ENCODE measurements around the gene PTGS2.
"Not testable (repeated sequence)": the region's sequence is repeated elsewhere in the genome, so short reads cannot be mapped to it uniquely, and the experiment has no call there.

PTGS2 gene

GRCh38 chr1:186657481-186657880 lies 22.7 kb downstream of the PTGS2 start:
- ChIA-PET CTCF (no interaction called here), POLR2A (no interaction called here)
- no peak for DNase-seq
- Histone ChIP-seq H3K4me3 (ENCODE audit: control insufficient read depth in 1 of 7, extremely low read depth in 1 of 7, insufficient read depth in 4 of 7, low read depth in 2 of 7, low read length in 6 of 7) (no peak overlapping the region), H3K9me3 (ENCODE audit: control extremely low read depth in 1 of 5, control insufficient read depth in 4 of 5, insufficient read depth in 2 of 5, low read depth in 1 of 5, low read length in 4 of 5) (peaks cover 0 to 2% (median 0%) of the 10 kb centered on the region in 5 experiments), H3K27me3 (replicated peaks in 2 of 5; ENCODE audit: control insufficient read depth in 4 of 5, insufficient read depth in 5 of 5, low read length in 4 of 5) (no peaks in the 10 kb centered on the region), H3K4me1 (ENCODE audit: control extremely low read depth in 1 of 4, control insufficient read depth in 4 of 4, insufficient read depth in 4 of 4, low read length in 3 of 4) (peaks cover 5 to 14% (median 8%) of the 10 kb centered on the region in 4 experiments), H3K36me3 (ENCODE audit: control insufficient read depth in 4 of 4, insufficient read depth in 4 of 4, low read length in 3 of 4) (no peaks in the 10 kb centered on the region), H3K27ac (ENCODE audit: insufficient read depth in 1 of 2, low read depth in 1 of 2, low read length in 2 of 2, poor library complexity in 1 of 2, severe bottlenecking in 2 of 2) (peak overlapping the region in 1 of 2 experiments; percentile 8)
- no CpG with 5 or more reads among the region's 2 CpGs for WGBS (ENCODE audit: insufficient coverage)

- Histone ChIP-seq H3K9me3 (ENCODE audit: control extremely low read depth in 1 of 5, control insufficient read depth in 4 of 5, insufficient read depth in 2 of 5, low read depth in 1 of 5, low read length in 4 of 5) (peaks cover 0 to 2% (median 0%) of the 10 kb centered on the region in 5 experiments), H3K4me3 (ENCODE audit: control insufficient read depth in 1 of 7, extremely low read depth in 1 of 7, insufficient read depth in 4 of 7, low read depth in 2 of 7, low read length in 6 of 7) (no peak overlapping the region), H3K4me1 (ENCODE audit: control extremely low read depth in 1 of 4, control insufficient read depth in 4 of 4, insufficient read depth in 4 of 4, low read length in 3 of 4) (peaks cover 5 to 14% (median 8%) of the 10 kb centered on the region in 4 experiments), H3K27ac (ENCODE audit: insufficient read depth in 1 of 2, low read depth in 1 of 2, low read length in 2 of 2, poor library complexity in 1 of 2, severe bottlenecking in 2 of 2) (no peak overlapping the region), H3K36me3 (ENCODE audit: control insufficient read depth in 4 of 4, insufficient read depth in 4 of 4, low read length in 3 of 4) (no peaks in the 10 kb centered on the region), H3K27me3 (replicated peaks in 2 of 5; ENCODE audit: control insufficient read depth in 4 of 5, insufficient read depth in 5 of 5, low read length in 4 of 5) (no peaks in the 10 kb centered on the region)
- peak; percentile 60 to 89 (median 85) for DNase-seq
- 88% methylated on average over 2 of the region's 3 CpGs for WGBS (ENCODE audit: insufficient coverage)
- POLR2A ChIA-PET = no interaction called here
- CTCF ChIA-PET = interaction anchor here (1.0 to 1.4 kb wide), 3 partner anchors 27 to 332 kb away, joined by 3 to 7 read pairs (median 3); no protein-coding TSS in a partner anchor
Observed at GRCh38 chr1:186655876-186656275, 24.3 kb downstream of the PTGS2 start.

- POLR2A ChIA-PET = no interaction called here
- CTCF ChIA-PET = no interaction called here
- DNase-seq = no peak
- no peaks in the 10 kb centered on the region for H3K9me3 ChIP-seq (ENCODE audit: control extremely low read depth in 1 of 5, control insufficient read depth in 4 of 5, insufficient read depth in 2 of 5, low read depth in 1 of 5, low read length in 4 of 5)
- peaks cover 5 to 14% (median 7%) of the 10 kb centered on the region in 4 experiments for H3K4me1 ChIP-seq (ENCODE audit: control extremely low read depth in 1 of 4, control insufficient read depth in 4 of 4, insufficient read depth in 4 of 4, low read length in 3 of 4)
- H3K27me3 ChIP-seq (replicated peaks in 2 of 5; ENCODE audit: control insufficient read depth in 4 of 5, insufficient read depth in 5 of 5, low read length in 4 of 5) = no peaks in the 10 kb centered on the region
- H3K4me3 ChIP-seq (ENCODE audit: control insufficient read depth in 1 of 7, extremely low read depth in 1 of 7, insufficient read depth in 4 of 7, low read depth in 2 of 7, low read length in 6 of 7) = no peak overlapping the region
- no peak overlapping the region for H3K27ac ChIP-seq (ENCODE audit: insufficient read depth in 1 of 2, low read depth in 1 of 2, low read length in 2 of 2, poor library complexity in 1 of 2, severe bottlenecking in 2 of 2)
- H3K36me3 ChIP-seq (ENCODE audit: control insufficient read depth in 4 of 4, insufficient read depth in 4 of 4, low read length in 3 of 4) = no peaks in the 10 kb centered on the region
- WGBS (ENCODE audit: insufficient coverage) = 100% methylated on average over 1 of the region's 3 CpGs
Observed at GRCh38 chr1:186654741-186655140, 25.5 kb downstream of the PTGS2 start.

- no peak for DNase-seq
- 52% methylated on average over 2 of the region's 2 CpGs for WGBS (ENCODE audit: insufficient coverage)
- Histone ChIP-seq H3K4me3 (ENCODE audit: control insufficient read depth in 1 of 7, extremely low read depth in 1 of 7, insufficient read depth in 4 of 7, low read depth in 2 of 7, low read length in 6 of 7) (no peak overlapping the region), H3K27me3 (replicated peaks in 2 of 5; ENCODE audit: control insufficient read depth in 4 of 5, insufficient read depth in 5 of 5, low read length in 4 of 5) (no peaks in the 10 kb centered on the region), H3K4me1 (ENCODE audit: control extremely low read depth in 1 of 4, control insufficient read depth in 4 of 4, insufficient read depth in 4 of 4, low read length in 3 of 4) (peaks cover 0 to 6% (median 2%) of the 10 kb centered on the region in 4 experiments), H3K36me3 (ENCODE audit: control insufficient read depth in 4 of 4, insufficient read depth in 4 of 4, low read length in 3 of 4) (no peaks in the 10 kb centered on the region), H3K27ac (ENCODE audit: insufficient read depth in 1 of 2, low read depth in 1 of 2, low read length in 2 of 2, poor library complexity in 1 of 2, severe bottlenecking in 2 of 2) (no peak overlapping the region), H3K9me3 (ENCODE audit: control extremely low read depth in 1 of 5, control insufficient read depth in 4 of 5, insufficient read depth in 2 of 5, low read depth in 1 of 5, low read length in 4 of 5) (no peaks in the 10 kb centered on the region)
- CTCF ChIA-PET = no interaction called here
- POLR2A ChIA-PET = no interaction called here
Observed at GRCh38 chr1:186653312-186653711, 26.9 kb downstream of the PTGS2 start.

- POLR2A ChIA-PET = no interaction called here
- no peak overlapping the region for H3K27ac ChIP-seq (ENCODE audit: insufficient read depth in 1 of 2, low read depth in 1 of 2, low read length in 2 of 2, poor library complexity in 1 of 2, severe bottlenecking in 2 of 2)
- no peaks in the 10 kb centered on the region for H3K9me3 ChIP-seq (ENCODE audit: control extremely low read depth in 1 of 5, control insufficient read depth in 4 of 5, insufficient read depth in 2 of 5, low read depth in 1 of 5, low read length in 4 of 5)
- CTCF ChIA-PET = no interaction called here
- H3K4me3 ChIP-seq (ENCODE audit: control insufficient read depth in 1 of 7, extremely low read depth in 1 of 7, insufficient read depth in 4 of 7, low read depth in 2 of 7, low read length in 6 of 7) = no peak overlapping the region
- no peak for DNase-seq
- peaks cover 0 to 4% (median 0%) of the 10 kb centered on the region in 4 experiments for H3K4me1 ChIP-seq (ENCODE audit: control extremely low read depth in 1 of 4, control insufficient read depth in 4 of 4, insufficient read depth in 4 of 4, low read length in 3 of 4)
- WGBS (ENCODE audit: insufficient coverage) = 100% methylated on average over 3 of the region's 4 CpGs
- no peaks in the 10 kb centered on the region for H3K36me3 ChIP-seq (ENCODE audit: control insufficient read depth in 4 of 4, insufficient read depth in 4 of 4, low read length in 3 of 4)
- no peaks in the 10 kb centered on the region for H3K27me3 ChIP-seq (replicated peaks in 2 of 5; ENCODE audit: control insufficient read depth in 4 of 5, insufficient read depth in 5 of 5, low read length in 4 of 5)
Observed at GRCh38 chr1:186648613-186649012, 31.6 kb downstream of the PTGS2 start.

- WGBS (ENCODE audit: insufficient coverage) = 100% methylated on average over 2 of the region's 4 CpGs
- H3K4me1 ChIP-seq (ENCODE audit: control extremely low read depth in 1 of 4, control insufficient read depth in 4 of 4, insufficient read depth in 4 of 4, low read length in 3 of 4); H3K9me3 ChIP-seq (ENCODE audit: control extremely low read depth in 1 of 5, control insufficient read depth in 4 of 5, insufficient read depth in 2 of 5, low read depth in 1 of 5, low read length in 4 of 5); CTCF ChIA-PET; H3K27ac ChIP-seq (ENCODE audit: insufficient read depth in 1 of 2, low read depth in 1 of 2, low read length in 2 of 2, poor library complexity in 1 of 2, severe bottlenecking in 2 of 2); H3K27me3 ChIP-seq (replicated peaks in 2 of 5; ENCODE audit: control insufficient read depth in 4 of 5, insufficient read depth in 5 of 5, low read length in 4 of 5); H3K36me3 ChIP-seq (ENCODE audit: control insufficient read depth in 4 of 4, insufficient read depth in 4 of 4, low read length in 3 of 4); POLR2A ChIA-PET; H3K4me3 ChIP-seq (ENCODE audit: control insufficient read depth in 1 of 7, extremely low read depth in 1 of 7, insufficient read depth in 4 of 7, low read depth in 2 of 7, low read length in 6 of 7); DNase-seq: not testable (repeated sequence)
Observed at GRCh38 chr1:186647985-186648384, 32.2 kb downstream of the PTGS2 start.

- Histone ChIP-seq H3K27me3 (replicated peaks in 2 of 5; ENCODE audit: control insufficient read depth in 4 of 5, insufficient read depth in 5 of 5, low read length in 4 of 5) (no peaks in the 10 kb centered on the region), H3K9me3 (ENCODE audit: control extremely low read depth in 1 of 5, control insufficient read depth in 4 of 5, insufficient read depth in 2 of 5, low read depth in 1 of 5, low read length in 4 of 5) (no peaks in the 10 kb centered on the region), H3K27ac (ENCODE audit: insufficient read depth in 1 of 2, low read depth in 1 of 2, low read length in 2 of 2, poor library complexity in 1 of 2, severe bottlenecking in 2 of 2) (no peak overlapping the region), H3K4me1 (ENCODE audit: control extremely low read depth in 1 of 4, control insufficient read depth in 4 of 4, insufficient read depth in 4 of 4, low read length in 3 of 4) (no peaks in the 10 kb centered on the region), H3K36me3 (ENCODE audit: control insufficient read depth in 4 of 4, insufficient read depth in 4 of 4, low read length in 3 of 4) (no peaks in the 10 kb centered on the region), H3K4me3 (ENCODE audit: control insufficient read depth in 1 of 7, extremely low read depth in 1 of 7, insufficient read depth in 4 of 7, low read depth in 2 of 7, low read length in 6 of 7) (no peak overlapping the region)
- WGBS (ENCODE audit: insufficient coverage) = no CpG with 5 or more reads among the region's 2 CpGs
- POLR2A ChIA-PET = no interaction called here
- no peak for DNase-seq
- CTCF ChIA-PET = no interaction called here
Observed at GRCh38 chr1:186643614-186644013, 36.6 kb downstream of the PTGS2 start.
